Mucosa of gallbladder (tissue), 1 donor: ENCODE results near the gene GABBR2. TPM values are rescaled to one million over a fixed set of nuclear protein-coding genes. Genes with fewer than 3 reads are reported as not detected.
"Not testable (repeated sequence)": the region's sequence is repeated elsewhere in the genome, so short reads cannot be mapped to it uniquely, and the experiment has no call there.

Experiments used
- DNase-seq: peaks from one replicate; pipeline ENCODE4 v3.0.0-alpha.2; 2020; ENCODE audit warnings: low spot score
- total RNA-seq: library from RNA; stranded (reverse); gene quantifications from one replicate; pipeline ENCODE4 v1.2.1, GENCODE V29; 2021
- donor health status: DM: no; HTN: no; CAD: no.

GABBR2 gene
- total RNA-seq, 1 donor from 2014 or later = 0.29 TPM

GRCh38 chr9:98516205-98516896, 192.4 kb downstream of the GABBR2 start:
- no peak for DNase-seq

GRCh38 chr9:98515506-98516204, 193.1 kb downstream of the GABBR2 start:
- DNase-seq = no peak

- no peak for DNase-seq
Observed at GRCh38 chr9:98514841-98515240, 193.9 kb downstream of the GABBR2 start.

- not testable (repeated sequence) for DNase-seq
Observed at GRCh38 chr9:98508217-98508919, 200.4 kb downstream of the GABBR2 start.

- DNase-seq = no peak
Observed at GRCh38 chr9:98506422-98507054, 202.2 kb downstream of the GABBR2 start.

GRCh38 chr9:98504298-98505282, 204.1 kb downstream of the GABBR2 start:
- no peak for DNase-seq

- DNase-seq = no peak
Observed at GRCh38 chr9:98503867-98504266, 204.9 kb downstream of the GABBR2 start.

- DNase-seq = no peak
Observed at GRCh38 chr9:98502976-98503325, 205.8 kb downstream of the GABBR2 start.

GRCh38 chr9:98502311-98502975, 206.3 kb downstream of the GABBR2 start:
- no peak for DNase-seq

GRCh38 chr9:98501819-98502218, 206.9 kb downstream of the GABBR2 start:
- no peak for DNase-seq

- DNase-seq = not testable (repeated sequence)
Observed at GRCh38 chr9:98501259-98501658, 207.5 kb downstream of the GABBR2 start.

GRCh38 chr9:98500337-98500919, 208.3 kb downstream of the GABBR2 start:
- no peak for DNase-seq

GRCh38 chr9:98495530-98495929, 213.2 kb downstream of the GABBR2 start:
- no peak for DNase-seq

- DNase-seq = no peak
Observed at GRCh38 chr9:98494852-98495251, 213.9 kb downstream of the GABBR2 start.

GRCh38 chr9:98491828-98492227, 216.9 kb downstream of the GABBR2 start:
- DNase-seq = no peak

- no peak for DNase-seq
Observed at GRCh38 chr9:98491231-98491651, 217.5 kb downstream of the GABBR2 start.

- DNase-seq = no peak
Observed at GRCh38 chr9:98488571-98489312, 220.0 kb downstream of the GABBR2 start.

GRCh38 chr9:98485706-98486105, 223.0 kb downstream of the GABBR2 start:
- no peak for DNase-seq

- no peak for DNase-seq
Observed at GRCh38 chr9:98484162-98484561, 224.6 kb downstream of the GABBR2 start.
